HEK293 (cell line): ENCODE results near the gene DAAM1.

ENCODE experiments used
- CTCF ChIA-PET: fragments of 350-600 bp; formaldehyde crosslinking; extraction: SDS; loops from one replicate; lab custom pipeline; 2021; ENCODE audit warnings: antibody characterized with exemption; lab: Yijun Ruan, JAX
- POLR2A ChIA-PET: fragments of 300-600 bp; formaldehyde crosslinking; extraction: SDS; loops from one replicate; lab custom pipeline; 2020; ENCODE audit warnings: antibody characterized with exemption, inconsistent platforms; lab: Yijun Ruan, JAX
- H3K27ac ChIP-seq: fragments of 200-500 bp; sonication (Bioruptor generic); 2 replicates; pipeline ENCODE4 v1.5.1; 2014; ENCODE audit warnings: low read depth, low read length, control low read depth, inconsistent platforms; ENCODE audit errors: extremely low read depth
- H3K36me3 ChIP-seq, 2 experiments: fragments of 200-500 bp in 1 of 2; sonication (Bioruptor generic) in 1 of 2; 1 replicate in 1 of 2; 2 replicates in 1 of 2; pipeline ENCODE4 v1.5.1; 2014 to 2017; ENCODE audit warnings: inconsistent platforms in 2 of 2, low read length in 2 of 2; ENCODE audit not compliant: control insufficient read depth in 2 of 2, insufficient read depth in 1 of 2
- H3K4me1 ChIP-seq: fragments of 200-500 bp; sonication (Bioruptor generic); 2 replicates; pipeline ENCODE4 v1.5.1; 2014; ENCODE audit warnings: mild to moderate bottlenecking, low read length, inconsistent platforms; ENCODE audit not compliant: control insufficient read depth, insufficient read depth
- H3K4me3 ChIP-seq: 2 replicates; pipeline ENCODE4 v1.5.1; 2011; ENCODE audit warnings: low read depth, mild to moderate bottlenecking, control low read depth, low read length, moderate library complexity
- H3K9me3 ChIP-seq: fragments of 200-500 bp; sonication (Bioruptor generic); 2 replicates; pipeline ENCODE4 v1.5.1; 2014; ENCODE audit warnings: low read depth, low read length, inconsistent platforms; ENCODE audit not compliant: control insufficient read depth, insufficient read depth
- GFI1B ChIP-seq: fragments of 450-650 bp; formaldehyde crosslinking; IDR thresholded peaks from 2 replicates; pipeline ENCODE4 v1.5.1; 2016; ENCODE audit warnings: missing biosample characterization, missing genetic modification characterization
- GLI4 ChIP-seq: fragments of 450-650 bp; formaldehyde crosslinking; IDR thresholded peaks from 2 replicates; pipeline ENCODE4 v1.5.1; 2016; ENCODE audit warnings: missing biosample characterization, missing genetic modification characterization
- HOXC10 ChIP-seq: sonication (generic); formaldehyde crosslinking; IDR thresholded peaks from 2 replicates; pipeline ENCODE4 v1.8.1; 2023; ENCODE audit warnings: mild to moderate bottlenecking, missing genetic modification reagents
- KLF1 ChIP-seq: fragments of 450-650 bp; formaldehyde crosslinking; IDR thresholded peaks from 2 replicates; pipeline ENCODE4 v1.5.1; 2016; ENCODE audit warnings: missing biosample characterization, missing genetic modification characterization
- RBAK ChIP-seq: fragments of 450-650 bp; formaldehyde crosslinking; IDR thresholded peaks from 2 replicates; pipeline ENCODE4 v1.5.1; 2016; ENCODE audit warnings: missing biosample characterization, missing genetic modification characterization
- SP3 ChIP-seq: fragments of 450-650 bp; formaldehyde crosslinking; IDR thresholded peaks from 2 replicates; pipeline ENCODE4 v1.5.1; 2016; ENCODE audit warnings: missing biosample characterization, missing genetic modification characterization
- ZIC2 ChIP-seq: fragments of 450-650 bp; formaldehyde crosslinking; IDR thresholded peaks from 2 replicates; pipeline ENCODE4 v1.5.1; 2016; ENCODE audit warnings: missing biosample characterization, missing genetic modification characterization
- ZNF132 ChIP-seq: fragments of 450-650 bp; formaldehyde crosslinking; IDR thresholded peaks from 2 replicates; pipeline ENCODE4 v1.5.1; 2017; ENCODE audit warnings: missing biosample characterization, missing genetic modification characterization, borderline replicate concordance
- ZNF2 ChIP-seq: fragments of 450-650 bp; formaldehyde crosslinking; IDR thresholded peaks from 2 replicates; pipeline ENCODE4 v1.5.1; 2016; ENCODE audit warnings: missing biosample characterization, missing genetic modification characterization
- ZNF211 ChIP-seq: fragments of 450-650 bp; formaldehyde crosslinking; IDR thresholded peaks from 2 replicates; pipeline ENCODE4 v1.5.1; 2016; ENCODE audit warnings: low read depth, missing biosample characterization, missing genetic modification characterization
- ZNF23 ChIP-seq: fragments of 450-650 bp; formaldehyde crosslinking; IDR thresholded peaks from 2 replicates; pipeline ENCODE4 v1.5.1; 2016; ENCODE audit warnings: missing biosample characterization, missing genetic modification characterization, borderline replicate concordance
- ZNF596 ChIP-seq: fragments of 450-650 bp; IDR thresholded peaks from 2 replicates; pipeline ENCODE4 v1.5.0; 2018; ENCODE audit warnings: missing biosample characterization, mild to moderate bottlenecking, missing genetic modification characterization, moderate library complexity
- ZNF629 ChIP-seq: fragments of 450-650 bp; formaldehyde crosslinking; IDR thresholded peaks from 2 replicates; pipeline ENCODE4 v1.5.1; 2017; ENCODE audit warnings: missing biosample characterization, missing genetic modification characterization
- ZNF701 ChIP-seq: fragments of 450-650 bp; formaldehyde crosslinking; IDR thresholded peaks from 2 replicates; pipeline ENCODE4 v1.5.1; 2016; ENCODE audit warnings: missing biosample characterization, missing genetic modification characterization
- ZNF707 ChIP-seq: fragments of 450-650 bp; formaldehyde crosslinking; IDR thresholded peaks from 2 replicates; pipeline ENCODE4 v1.5.1; 2016; ENCODE audit warnings: missing biosample characterization, missing genetic modification characterization
- ZNF792 ChIP-seq: fragments of 450-650 bp; formaldehyde crosslinking; IDR thresholded peaks from 2 replicates; pipeline ENCODE4 v1.5.1; 2016; ENCODE audit warnings: missing biosample characterization, missing genetic modification characterization
- TF ChIP-seq, protein P1 (sequence below): fragments of 450-650 bp; formaldehyde crosslinking; IDR thresholded peaks from 2 replicates; pipeline ENCODE4 v1.5.1; 2016; ENCODE audit warnings: missing biosample characterization, missing genetic modification characterization, borderline replicate concordance
- TF ChIP-seq, protein P2 (sequence below): fragments of 450-650 bp; formaldehyde crosslinking; conservative IDR thresholded peaks from 2 replicates; pipeline ENCODE4 v1.5.1; 2016; ENCODE audit warnings: low read depth, missing biosample characterization, missing genetic modification characterization
- TF ChIP-seq, protein P3 (sequence below): IDR thresholded peaks from 2 replicates; pipeline ENCODE4 v1.6.1; 2011; ENCODE audit warnings: mild to moderate bottlenecking, low read depth, low read length, borderline replicate concordance
- TF ChIP-seq, protein P4 (sequence below): fragments of 450-650 bp; formaldehyde crosslinking; IDR thresholded peaks from 2 replicates; pipeline ENCODE4 v1.5.1; 2016; ENCODE audit warnings: missing biosample characterization, missing genetic modification characterization
- TF ChIP-seq, protein P5 (sequence below): fragments of 450-650 bp; formaldehyde crosslinking; IDR thresholded peaks from 2 replicates; pipeline ENCODE4 v1.5.1; 2016; ENCODE audit warnings: missing biosample characterization, missing genetic modification characterization

DAAM1 gene

DNA sequence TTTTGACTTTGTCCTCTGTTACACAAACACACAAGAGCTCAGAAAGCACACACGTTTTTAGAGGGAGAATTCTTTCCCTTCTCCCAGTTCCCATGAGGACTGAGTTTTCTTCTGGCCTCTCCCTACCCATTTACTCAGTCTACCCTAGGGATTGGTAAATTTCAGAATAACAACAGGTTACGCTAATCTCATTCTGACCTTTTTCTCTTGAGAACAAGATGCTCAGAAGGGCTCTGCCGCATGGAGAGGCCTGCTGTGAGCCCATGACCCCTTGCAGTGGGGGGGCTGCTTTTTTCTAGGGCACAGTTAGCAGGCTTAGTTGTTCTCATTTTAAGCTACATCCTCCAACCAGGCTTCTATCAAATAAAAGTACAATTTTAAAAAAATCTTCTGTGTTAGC lies 207.2 kb downstream of the DAAM1 start:
- TF ChIP-seq ZNF2, result no peak
- TF ChIP-seq, protein P1, sequence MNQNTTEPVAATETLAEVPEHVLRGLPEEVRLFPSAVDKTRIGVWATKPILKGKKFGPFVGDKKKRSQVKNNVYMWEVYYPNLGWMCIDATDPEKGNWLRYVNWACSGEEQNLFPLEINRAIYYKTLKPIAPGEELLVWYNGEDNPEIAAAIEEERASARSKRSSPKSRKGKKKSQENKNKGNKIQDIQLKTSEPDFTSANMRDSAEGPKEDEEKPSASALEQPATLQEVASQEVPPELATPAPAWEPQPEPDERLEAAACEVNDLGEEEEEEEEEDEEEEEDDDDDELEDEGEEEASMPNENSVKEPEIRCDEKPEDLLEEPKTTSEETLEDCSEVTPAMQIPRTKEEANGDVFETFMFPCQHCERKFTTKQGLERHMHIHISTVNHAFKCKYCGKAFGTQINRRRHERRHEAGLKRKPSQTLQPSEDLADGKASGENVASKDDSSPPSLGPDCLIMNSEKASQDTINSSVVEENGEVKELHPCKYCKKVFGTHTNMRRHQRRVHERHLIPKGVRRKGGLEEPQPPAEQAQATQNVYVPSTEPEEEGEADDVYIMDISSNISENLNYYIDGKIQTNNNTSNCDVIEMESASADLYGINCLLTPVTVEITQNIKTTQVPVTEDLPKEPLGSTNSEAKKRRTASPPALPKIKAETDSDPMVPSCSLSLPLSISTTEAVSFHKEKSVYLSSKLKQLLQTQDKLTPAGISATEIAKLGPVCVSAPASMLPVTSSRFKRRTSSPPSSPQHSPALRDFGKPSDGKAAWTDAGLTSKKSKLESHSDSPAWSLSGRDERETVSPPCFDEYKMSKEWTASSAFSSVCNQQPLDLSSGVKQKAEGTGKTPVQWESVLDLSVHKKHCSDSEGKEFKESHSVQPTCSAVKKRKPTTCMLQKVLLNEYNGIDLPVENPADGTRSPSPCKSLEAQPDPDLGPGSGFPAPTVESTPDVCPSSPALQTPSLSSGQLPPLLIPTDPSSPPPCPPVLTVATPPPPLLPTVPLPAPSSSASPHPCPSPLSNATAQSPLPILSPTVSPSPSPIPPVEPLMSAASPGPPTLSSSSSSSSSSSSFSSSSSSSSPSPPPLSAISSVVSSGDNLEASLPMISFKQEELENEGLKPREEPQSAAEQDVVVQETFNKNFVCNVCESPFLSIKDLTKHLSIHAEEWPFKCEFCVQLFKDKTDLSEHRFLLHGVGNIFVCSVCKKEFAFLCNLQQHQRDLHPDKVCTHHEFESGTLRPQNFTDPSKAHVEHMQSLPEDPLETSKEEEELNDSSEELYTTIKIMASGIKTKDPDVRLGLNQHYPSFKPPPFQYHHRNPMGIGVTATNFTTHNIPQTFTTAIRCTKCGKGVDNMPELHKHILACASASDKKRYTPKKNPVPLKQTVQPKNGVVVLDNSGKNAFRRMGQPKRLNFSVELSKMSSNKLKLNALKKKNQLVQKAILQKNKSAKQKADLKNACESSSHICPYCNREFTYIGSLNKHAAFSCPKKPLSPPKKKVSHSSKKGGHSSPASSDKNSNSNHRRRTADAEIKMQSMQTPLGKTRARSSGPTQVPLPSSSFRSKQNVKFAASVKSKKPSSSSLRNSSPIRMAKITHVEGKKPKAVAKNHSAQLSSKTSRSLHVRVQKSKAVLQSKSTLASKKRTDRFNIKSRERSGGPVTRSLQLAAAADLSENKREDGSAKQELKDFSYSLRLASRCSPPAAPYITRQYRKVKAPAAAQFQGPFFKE (tag by site-specific recombination), result no peak
- TF ChIP-seq ZNF132 (tag by site-specific recombination), result no peak
- TF ChIP-seq KLF1 (tag by site-specific recombination), result no peak
- TF ChIP-seq, protein P2, sequence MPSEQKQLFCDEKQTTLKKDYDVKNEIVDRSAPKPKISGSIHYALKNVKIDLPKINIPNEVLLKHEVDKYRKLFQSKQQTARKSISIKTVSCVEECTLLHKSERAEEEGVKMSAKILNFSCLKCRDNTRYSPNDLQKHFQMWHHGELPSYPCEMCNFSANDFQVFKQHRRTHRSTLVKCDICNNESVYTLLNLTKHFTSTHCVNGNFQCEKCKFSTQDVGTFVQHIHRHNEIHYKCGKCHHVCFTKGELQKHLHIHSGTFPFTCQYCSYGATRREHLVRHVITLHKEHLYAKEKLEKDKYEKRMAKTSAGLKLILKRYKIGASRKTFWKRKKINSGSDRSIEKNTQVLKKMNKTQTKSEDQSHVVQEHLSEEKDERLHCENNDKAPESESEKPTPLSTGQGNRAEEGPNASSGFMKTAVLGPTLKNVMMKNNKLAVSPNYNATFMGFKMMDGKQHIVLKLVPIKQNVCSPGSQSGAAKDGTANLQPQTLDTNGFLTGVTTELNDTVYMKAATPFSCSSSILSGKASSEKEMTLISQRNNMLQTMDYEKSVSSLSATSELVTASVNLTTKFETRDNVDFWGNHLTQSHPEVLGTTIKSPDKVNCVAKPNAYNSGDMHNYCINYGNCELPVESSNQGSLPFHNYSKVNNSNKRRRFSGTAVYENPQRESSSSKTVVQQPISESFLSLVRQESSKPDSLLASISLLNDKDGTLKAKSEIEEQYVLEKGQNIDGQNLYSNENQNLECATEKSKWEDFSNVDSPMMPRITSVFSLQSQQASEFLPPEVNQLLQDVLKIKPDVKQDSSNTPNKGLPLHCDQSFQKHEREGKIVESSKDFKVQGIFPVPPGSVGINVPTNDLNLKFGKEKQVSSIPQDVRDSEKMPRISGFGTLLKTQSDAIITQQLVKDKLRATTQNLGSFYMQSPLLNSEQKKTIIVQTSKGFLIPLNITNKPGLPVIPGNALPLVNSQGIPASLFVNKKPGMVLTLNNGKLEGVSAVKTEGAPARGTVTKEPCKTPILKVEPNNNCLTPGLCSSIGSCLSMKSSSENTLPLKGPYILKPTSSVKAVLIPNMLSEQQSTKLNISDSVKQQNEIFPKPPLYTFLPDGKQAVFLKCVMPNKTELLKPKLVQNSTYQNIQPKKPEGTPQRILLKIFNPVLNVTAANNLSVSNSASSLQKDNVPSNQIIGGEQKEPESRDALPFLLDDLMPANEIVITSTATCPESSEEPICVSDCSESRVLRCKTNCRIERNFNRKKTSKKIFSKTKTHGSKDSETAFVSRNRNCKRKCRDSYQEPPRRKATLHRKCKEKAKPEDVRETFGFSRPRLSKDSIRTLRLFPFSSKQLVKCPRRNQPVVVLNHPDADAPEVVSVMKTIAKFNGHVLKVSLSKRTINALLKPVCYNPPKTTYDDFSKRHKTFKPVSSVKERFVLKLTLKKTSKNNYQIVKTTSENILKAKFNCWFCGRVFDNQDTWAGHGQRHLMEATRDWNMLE, result no peak
- TF ChIP-seq GLI4, result no peak
- TF ChIP-seq ZNF707 (tag by site-specific recombination), result no peak
- no peak for TF ChIP-seq SP3 (tag by site-specific recombination)
- no peak for TF ChIP-seq ZNF629 (tag by site-specific recombination)
- TF ChIP-seq, protein P3, sequence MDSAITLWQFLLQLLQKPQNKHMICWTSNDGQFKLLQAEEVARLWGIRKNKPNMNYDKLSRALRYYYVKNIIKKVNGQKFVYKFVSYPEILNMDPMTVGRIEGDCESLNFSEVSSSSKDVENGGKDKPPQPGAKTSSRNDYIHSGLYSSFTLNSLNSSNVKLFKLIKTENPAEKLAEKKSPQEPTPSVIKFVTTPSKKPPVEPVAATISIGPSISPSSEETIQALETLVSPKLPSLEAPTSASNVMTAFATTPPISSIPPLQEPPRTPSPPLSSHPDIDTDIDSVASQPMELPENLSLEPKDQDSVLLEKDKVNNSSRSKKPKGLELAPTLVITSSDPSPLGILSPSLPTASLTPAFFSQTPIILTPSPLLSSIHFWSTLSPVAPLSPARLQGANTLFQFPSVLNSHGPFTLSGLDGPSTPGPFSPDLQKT, result no peak
- TF ChIP-seq, all 188 proteins: peak for 0
- CTCF ChIA-PET, result no interaction called here
- POLR2A ChIA-PET, result no interaction called here

DNA sequence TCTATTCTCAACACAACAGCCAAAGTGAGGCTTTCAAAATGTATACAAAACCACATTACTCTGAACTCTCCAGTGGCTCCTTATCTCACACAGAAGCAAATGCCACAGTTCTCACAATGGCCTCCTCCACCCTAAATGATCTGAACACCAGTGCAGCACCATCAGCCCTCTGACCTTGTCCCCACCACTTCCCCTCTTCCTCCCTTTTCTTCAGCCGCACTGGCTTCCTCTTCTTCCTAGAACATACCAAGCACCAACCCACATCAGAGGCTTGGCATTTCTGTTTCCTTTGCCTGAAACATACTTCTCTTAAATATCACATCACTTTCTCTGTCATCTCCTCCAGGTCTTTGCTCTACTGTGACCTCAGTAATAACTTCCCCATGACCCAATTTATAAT lies 210.4 kb downstream of the DAAM1 start:
- no peaks in the 10 kb centered on the region for H3K4me1 ChIP-seq
- no peak overlapping the region for H3K4me3 ChIP-seq
- no peak overlapping the region for H3K27ac ChIP-seq
- ChIA-PET POLR2A (no interaction called here), CTCF (no interaction called here)
- H3K9me3 ChIP-seq, result no peaks in the 10 kb centered on the region
- H3K36me3 ChIP-seq, result no peaks in the 10 kb centered on the region
- no peak for TF ChIP-seq ZNF701
- no peak for TF ChIP-seq ZNF596
- TF ChIP-seq RBAK (tag by site-specific recombination), result no peak
- TF ChIP-seq, protein P4, sequence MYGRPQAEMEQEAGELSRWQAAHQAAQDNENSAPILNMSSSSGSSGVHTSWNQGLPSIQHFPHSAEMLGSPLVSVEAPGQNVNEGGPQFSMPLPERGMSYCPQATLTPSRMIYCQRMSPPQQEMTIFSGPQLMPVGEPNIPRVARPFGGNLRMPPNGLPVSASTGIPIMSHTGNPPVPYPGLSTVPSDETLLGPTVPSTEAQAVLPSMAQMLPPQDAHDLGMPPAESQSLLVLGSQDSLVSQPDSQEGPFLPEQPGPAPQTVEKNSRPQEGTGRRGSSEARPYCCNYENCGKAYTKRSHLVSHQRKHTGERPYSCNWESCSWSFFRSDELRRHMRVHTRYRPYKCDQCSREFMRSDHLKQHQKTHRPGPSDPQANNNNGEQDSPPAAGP (tag by site-specific recombination), result no peak
- TF ChIP-seq, protein P5, sequence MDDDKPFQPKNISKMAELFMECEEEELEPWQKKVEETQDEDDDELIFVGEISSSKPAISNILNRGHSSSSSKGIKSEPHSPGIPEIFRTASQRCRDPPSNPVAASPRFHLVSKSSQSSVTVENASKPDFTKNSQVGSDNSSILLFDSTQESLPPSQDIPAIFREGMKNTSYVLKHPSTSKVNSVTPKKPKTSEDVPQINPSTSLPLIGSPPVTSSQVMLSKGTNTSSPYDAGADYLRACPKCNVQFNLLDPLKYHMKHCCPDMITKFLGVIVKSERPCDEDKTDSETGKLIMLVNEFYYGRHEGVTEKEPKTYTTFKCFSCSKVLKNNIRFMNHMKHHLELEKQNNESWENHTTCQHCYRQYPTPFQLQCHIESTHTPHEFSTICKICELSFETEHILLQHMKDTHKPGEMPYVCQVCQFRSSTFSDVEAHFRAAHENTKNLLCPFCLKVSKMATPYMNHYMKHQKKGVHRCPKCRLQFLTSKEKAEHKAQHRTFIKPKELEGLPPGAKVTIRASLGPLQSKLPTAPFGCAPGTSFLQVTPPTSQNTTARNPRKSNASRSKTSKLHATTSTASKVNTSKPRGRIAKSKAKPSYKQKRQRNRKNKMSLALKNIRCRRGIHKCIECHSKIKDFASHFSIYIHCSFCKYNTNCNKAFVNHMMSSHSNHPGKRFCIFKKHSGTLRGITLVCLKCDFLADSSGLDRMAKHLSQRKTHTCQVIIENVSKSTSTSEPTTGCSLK (tag by site-specific recombination), result no peak
- TF ChIP-seq GFI1B (tag by site-specific recombination), result no peak
- no peak for TF ChIP-seq HOXC10 (CRISPR knock-in tag)
- no peak for TF ChIP-seq ZNF629 (tag by site-specific recombination)
- no peak for TF ChIP-seq ZNF211 (tag by site-specific recombination)
- no peak for TF ChIP-seq ZNF23 (tag by site-specific recombination)
- no peak for TF ChIP-seq ZIC2 (tag by site-specific recombination)
- TF ChIP-seq ZNF792 (tag by site-specific recombination), result no peak

More for the DNA sequence above, 207.2 kb downstream of the DAAM1 start:
- Histone ChIP-seq H3K4me3 (no peak overlapping the region), H3K27ac (no peak overlapping the region), H3K36me3 (no peaks in the 10 kb centered on the region), H3K9me3 (no peaks in the 10 kb centered on the region), H3K4me1 (no peaks in the 10 kb centered on the region)
